NCI-H1436 treated with DMSO at 0.1 percent for 48 hours (cell line): ENCODE measurements around the gene CMYA5.

ENCODE experiments used
- DNase-seq: peaks from one replicate; lab custom pipeline; 2025; lab: John Stamatoyannopoulos, UW

Gene CMYA5

GRCh38 chr5:79793722-79794121, 104.1 kb downstream of the CMYA5 start:
- DNase-seq: no peak

GRCh38 chr5:79794347-79794746, 104.7 kb downstream of the CMYA5 start:
- DNase-seq: no peak

DNA sequence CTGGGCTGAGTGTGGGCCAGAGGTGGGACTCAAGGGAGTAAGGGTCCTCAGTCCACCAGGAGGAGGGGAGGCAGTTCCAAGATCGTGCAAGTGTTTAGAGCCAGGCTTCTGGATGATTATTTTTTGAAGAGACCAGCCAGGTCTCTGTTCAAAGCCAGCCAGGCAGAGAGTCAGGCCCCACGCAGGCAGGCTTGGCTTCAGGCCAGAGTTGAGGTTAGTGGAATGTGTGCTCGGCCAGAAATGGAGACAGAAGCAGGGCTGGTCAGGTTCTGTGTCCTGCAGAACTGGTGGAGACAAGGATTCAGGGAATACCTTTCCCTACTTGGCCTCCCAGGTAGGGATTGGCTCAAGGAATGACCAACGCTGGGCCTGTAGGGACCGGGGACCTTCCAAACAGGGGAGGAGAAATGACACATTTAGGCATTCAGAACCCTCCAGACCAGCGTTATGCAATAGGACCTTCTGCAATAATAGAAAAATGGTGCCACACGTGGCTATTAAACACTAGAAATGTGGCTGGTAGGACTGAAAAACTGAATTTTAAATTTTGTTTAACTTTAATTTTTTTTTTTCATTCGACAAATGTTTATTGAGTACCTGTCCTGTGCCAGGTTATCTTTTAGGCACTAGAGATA, 106.2 kb downstream of the CMYA5 start:
- DNase-seq: no peak

DNA sequence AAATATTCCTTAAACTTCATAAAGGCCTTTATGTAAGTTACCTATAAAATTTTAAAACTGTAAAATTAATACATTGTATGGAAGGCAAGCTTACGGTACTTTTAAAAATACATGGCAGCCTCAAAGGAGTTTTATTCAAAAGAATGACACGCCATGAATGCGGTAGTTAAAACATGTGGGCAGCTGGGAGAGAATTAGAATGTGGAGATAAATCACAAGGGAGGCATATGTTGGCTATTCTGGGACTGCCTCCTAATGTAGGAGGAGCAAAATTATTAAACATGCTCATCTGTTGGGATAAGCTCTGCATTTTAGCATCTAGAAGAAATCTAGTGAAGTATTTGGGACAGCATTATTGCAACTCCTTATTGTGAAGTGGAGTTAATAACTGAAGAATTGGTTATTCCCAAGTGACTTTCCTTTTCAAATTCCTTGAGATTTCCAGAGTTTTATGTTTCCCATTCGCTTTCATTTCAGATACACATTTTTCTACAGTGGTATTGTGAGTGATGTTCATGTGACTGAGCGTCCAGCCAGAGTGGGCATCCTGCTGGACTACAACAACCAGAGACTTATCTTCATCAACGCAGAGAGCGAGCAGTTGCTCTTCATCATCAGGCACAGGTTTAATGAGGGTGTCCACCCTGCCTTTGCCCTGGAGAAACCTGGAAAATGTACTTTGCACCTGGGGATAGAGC, 109.4 kb downstream of the CMYA5 start:
- no peak for DNase-seq

- DNase-seq: no peak
These were observed 111.6 kb downstream of the CMYA5 start for GRCh38 chr5:79800979-79801827.

DNA sequence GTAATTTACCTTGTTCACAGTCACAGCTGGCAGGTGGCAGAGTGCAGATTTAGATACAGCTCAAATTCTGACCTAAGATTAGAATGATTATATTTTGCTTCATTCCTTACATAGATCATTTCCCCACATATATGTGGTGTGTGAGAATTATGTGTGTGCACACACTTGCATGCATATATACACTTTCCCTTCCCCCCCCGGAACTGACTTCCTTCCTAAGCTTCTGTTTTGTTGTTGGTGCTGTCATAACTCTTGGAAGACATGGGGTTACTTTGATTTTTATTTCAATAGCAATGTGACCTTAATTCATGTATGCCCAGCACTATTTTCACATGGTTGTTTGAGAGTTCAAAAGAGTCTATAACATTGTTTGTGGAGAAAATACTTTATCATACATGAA, 112.8 kb downstream of the CMYA5 start:
- no peak for DNase-seq

DNA sequence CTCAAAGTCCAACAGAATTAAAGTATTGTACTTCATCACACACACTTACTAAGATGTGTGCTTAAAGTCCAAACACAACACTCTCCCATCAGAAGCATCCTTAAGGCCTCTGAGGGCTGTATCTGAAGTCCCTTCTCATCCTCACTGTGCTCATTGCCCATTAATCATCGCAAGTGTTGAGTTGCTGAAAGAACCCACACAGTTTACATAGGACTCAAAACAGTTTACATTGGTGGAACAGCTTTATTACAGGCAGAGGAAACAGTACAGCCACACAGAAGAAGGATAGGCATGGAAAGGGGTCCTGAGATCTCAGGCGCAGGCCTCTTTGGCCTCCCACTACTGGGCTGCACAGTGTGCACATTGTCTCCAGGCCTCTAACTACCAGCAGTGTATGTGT, 113.4 kb downstream of the CMYA5 start:
- DNase-seq: no peak

GRCh38 chr5:79806741-79807140, 117.1 kb downstream of the CMYA5 start:
- no peak for DNase-seq

- no peak for DNase-seq
These were observed 120.1 kb downstream of the CMYA5 start for GRCh38 chr5:79809743-79810142.

GRCh38 chr5:79811081-79811480, 121.4 kb downstream of the CMYA5 start:
- no peak for DNase-seq

DNA sequence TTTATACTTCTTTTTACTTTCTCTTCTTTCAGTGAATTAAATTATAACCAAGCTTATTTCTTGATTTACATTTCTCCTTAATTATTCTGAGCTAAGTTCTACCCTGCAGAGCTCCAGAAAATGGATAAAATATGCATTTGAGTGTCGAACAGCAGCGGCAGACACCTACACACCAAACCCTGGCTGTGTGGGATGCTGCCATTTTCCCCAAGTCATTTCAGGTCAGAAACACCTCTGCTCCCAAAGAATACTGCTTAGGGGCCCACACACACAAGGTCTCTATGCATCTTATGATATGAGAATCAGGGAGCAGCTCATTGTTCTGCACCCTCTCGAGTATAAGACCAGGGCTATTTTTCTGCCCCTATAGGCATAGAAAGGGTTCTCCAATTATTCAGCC, 122.3 kb downstream of the CMYA5 start:
- DNase-seq: no peak

GRCh38 chr5:79814699-79815098, 125.1 kb downstream of the CMYA5 start:
- DNase-seq: no peak

DNA sequence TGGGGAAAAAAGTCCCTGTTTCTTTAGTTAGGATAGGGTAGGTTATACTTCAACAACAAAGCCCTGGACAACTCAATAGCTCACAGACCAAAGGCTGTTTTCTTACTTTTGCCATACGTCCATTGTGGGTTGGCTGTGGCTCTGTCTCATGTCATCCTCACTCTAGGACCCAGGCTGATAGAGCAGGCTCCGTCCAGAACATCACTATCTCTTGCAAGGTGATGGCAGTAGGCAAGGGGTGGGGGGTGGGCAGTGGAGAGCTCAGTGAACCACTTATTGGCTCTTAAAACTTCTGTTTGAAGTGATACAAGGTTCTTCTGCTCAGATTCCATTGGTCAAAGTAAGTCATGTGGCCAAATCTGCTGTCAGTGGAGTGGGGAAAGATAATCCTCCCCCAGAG, 126.4 kb downstream of the CMYA5 start:
- no peak for DNase-seq

DNA sequence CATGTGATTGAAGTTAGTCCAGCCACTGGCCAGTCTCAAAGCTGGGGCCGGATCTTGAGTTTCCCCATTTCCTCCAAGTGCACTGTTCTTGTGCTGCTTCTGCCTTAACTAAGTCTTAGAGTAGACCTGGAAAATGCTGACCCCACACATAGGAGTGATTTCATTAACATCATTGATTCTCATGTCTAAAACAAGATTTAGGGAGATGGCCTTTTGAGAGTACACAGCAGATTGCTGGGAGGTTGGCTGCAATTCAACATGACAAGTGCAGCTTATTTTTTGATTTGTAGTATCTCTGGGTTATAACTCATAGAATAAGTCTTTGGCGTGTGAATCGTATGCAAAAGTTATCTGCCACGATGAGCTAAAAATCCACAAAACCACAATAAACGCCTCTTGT, 131.0 kb downstream of the CMYA5 start:
- no peak for DNase-seq

DNA sequence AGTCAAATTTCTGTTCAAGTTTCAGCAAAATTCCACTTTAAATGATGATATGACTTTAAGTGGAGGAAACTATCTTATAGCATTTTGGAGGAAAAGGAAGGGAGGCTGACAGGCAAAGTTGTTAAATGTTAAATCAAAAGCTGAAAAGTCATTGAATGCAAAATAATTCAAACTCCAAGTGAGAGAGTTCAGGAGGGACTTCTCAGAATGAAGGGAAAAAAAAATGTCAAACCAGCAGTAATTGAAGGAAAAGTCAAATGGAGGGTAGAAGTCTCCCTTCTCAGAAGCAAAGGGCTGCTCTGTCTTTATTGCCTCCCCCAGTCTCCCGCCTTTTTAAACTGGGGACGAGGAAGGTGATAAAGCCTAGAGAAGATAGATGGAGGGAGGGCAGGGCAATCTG, 134.8 kb downstream of the CMYA5 start:
- DNase-seq: no peak

- DNase-seq: no peak
These were observed 136.2 kb downstream of the CMYA5 start for GRCh38 chr5:79825802-79826201.

DNA sequence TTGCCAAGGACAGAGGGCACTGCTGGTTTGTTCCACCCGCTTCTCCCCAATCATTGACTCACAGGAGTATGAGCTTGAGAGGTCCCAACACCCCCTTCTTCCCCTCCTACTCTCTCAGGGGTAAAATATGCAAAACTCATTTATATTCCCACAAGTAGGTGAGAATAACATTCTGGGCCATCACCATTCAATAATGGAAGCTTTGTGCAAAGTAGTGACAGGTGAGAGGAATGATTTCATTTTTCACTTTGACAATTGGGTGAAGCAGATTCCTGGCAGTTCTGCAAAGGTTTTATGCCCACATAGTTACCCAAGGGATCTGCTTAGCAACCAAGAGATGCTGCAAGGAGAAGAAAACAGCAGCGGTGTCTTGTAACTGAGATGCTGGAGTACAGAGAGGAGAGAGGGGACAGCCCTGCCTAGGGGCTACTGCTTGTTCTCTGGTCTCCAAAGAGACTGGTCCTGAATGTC, 137.6 kb downstream of the CMYA5 start:
- DNase-seq: no peak

- no peak for DNase-seq
These were observed 139.6 kb downstream of the CMYA5 start for GRCh38 chr5:79829260-79829659.

DNA sequence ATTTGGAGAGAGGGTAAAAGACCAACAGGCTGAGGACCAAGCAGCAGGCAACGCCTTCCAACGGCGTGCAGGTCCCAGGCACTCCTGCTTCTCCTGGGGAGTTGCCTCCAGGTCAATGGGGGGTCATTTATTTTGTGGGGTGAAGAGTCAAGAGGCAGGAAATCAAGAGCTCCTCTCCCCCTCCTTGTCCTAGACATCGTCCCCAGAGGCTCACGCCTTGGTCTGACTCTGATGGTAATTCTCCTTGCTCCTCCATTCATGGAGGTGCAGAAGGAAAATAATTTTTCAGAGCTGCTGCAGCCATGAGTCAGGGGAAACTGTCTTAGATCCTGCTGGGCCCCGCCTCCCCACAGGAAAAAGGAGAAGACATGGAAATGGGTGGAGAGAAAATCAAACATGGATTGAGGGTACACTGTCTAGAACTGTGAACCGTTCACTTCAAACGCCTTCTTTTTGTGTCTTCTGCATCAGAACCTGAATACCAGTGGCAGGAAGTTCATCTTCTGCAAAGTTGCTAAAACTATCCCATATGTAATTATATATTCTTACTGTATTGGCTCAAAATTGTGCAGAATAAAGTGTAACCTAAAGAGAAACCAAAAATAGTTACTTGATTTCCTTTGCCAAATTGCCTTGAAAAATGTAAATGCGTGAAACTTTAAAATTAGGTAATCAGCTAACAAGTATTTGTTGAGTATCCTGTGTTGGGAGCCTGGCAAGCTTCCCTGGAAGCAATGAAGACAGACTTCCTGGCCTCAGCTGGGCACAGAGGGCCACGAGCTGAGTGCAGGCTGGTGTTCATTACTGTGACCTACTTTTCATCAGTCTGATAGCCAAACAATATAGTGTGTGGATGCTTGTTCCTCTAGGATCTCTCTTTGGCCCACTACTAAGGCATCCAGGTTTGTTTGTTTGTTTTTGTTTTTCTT, 142.0 kb downstream of the CMYA5 start:
- no peak for DNase-seq

DNA sequence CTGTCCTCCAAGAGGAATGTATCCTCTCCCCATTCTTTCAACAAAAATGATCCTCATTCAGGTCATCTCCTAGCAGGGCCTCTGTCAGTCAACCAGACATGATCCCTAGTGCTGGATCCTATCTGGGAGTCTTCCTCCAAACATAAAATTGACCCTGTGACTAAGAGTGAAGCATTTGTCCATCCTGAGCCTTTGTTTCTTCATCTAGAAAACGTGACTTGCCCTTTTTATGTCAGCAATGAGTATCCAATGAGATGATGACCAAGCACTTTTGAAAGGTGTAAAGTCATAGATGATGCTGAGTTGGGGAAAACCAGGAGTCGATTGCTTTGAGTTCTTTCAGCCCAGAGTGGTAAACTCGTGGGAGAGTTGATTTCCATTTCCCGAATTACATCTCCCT, 143.3 kb downstream of the CMYA5 start:
- no peak for DNase-seq

- no peak for DNase-seq
These were observed 144.6 kb downstream of the CMYA5 start for GRCh38 chr5:79834098-79834753.
